ENCODE results near the gene MAST1.
"Not testable (repeated sequence)": the region's sequence is repeated elsewhere in the genome, so short reads cannot be mapped to it uniquely, and the experiment has no call there.

MAST1 gene

GRCh38 chr19:12891553-12892021 is 53.3 kb downstream of the MAST1 start:
- no peak for DNase-seq (ENCODE audit: low read depth in 2 of 2)

DNA sequence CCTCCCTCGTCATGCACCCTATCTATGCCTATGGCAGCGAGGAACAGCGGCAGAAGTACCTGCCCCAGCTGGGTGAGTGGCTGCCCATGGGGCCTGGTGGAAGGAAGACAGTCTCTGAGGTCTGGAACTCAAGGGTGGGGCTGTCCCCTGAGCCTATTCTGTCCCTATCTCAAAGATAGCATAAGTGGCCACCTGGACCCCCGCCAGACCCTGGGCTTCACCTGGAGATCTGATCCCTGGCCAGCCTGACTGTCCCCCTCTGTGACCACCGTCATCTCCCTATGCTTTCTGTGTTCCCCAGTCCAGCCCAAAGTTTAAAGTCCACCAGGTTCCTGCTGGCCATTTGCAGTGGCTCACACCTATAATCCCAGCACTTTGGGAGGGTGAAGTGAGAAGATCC is 55.3 kb downstream of the MAST1 start:
- DNase-seq (ENCODE audit: low read depth in 2 of 2) = no peak

GRCh38 chr19:12896460-12896859 is 58.1 kb downstream of the MAST1 start:
- DNase-seq (ENCODE audit: low read depth in 2 of 2) = no peak

DNA sequence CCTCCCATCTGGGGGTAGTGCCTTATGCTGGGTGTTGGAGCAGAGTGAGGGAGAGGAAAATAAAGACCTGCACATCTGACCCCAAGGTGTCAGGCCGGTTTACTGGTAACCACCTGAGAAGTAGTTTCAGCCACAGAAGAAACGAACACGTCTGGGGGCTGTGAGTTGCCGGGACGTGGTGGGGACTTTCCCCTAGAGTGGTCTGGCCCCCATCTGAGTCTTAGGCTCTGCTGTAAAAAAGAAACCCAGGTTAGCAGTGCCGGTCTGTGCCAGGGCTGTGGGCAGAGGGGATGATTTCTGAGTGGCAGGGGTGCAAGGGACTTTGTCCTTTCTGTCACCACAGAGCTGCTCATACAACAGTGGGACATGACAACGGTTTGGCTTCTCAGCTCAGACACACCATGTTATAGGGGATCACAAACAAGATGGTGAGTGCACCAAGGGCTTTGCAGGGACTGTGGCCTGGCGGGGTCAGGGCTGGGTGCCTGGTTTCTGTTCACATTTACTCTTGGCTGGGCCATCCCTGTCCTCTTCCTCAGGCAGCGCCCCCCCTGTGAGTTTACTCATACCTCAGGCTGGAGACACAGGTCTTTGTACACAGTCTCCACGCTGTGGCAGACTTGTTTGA is 61.7 kb downstream of the MAST1 start:
- DNase-seq (ENCODE audit: low read depth in 2 of 2) = no peak

- no peak for DNase-seq (ENCODE audit: low read depth in 2 of 2)
These were observed 68.9 kb downstream of the MAST1 start for GRCh38 chr19:12907166-12907565.

DNA sequence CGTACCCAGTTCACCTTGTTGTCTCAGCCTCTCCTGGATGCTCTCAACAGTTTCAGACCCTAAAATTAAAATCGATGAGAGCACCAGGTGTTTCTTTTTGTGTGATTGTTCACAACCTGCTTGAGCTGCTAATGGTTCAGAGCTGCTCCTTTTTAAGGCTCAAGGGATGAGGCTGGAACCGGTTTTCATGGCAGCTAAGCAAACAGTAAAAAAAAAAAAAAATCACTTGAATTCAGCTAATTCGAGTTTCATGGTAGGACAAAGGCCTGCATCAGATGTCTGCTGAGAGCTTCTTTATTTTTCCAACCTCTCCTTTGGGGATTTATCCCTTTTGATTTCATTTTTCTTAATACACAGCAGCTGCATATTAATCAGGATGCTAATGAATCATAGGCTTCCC is 74.3 kb downstream of the MAST1 start:
- no peak for DNase-seq (ENCODE audit: low read depth in 2 of 2)

GRCh38 chr19:12913011-12913561 is 74.8 kb downstream of the MAST1 start:
- DNase-seq (ENCODE audit: low read depth in 2 of 2) = no peak

- peak in 1 of 2 donors; percentile 19 for DNase-seq (ENCODE audit: low read depth in 2 of 2)
These were observed 75.8 kb downstream of the MAST1 start for GRCh38 chr19:12913851-12914690.

DNA sequence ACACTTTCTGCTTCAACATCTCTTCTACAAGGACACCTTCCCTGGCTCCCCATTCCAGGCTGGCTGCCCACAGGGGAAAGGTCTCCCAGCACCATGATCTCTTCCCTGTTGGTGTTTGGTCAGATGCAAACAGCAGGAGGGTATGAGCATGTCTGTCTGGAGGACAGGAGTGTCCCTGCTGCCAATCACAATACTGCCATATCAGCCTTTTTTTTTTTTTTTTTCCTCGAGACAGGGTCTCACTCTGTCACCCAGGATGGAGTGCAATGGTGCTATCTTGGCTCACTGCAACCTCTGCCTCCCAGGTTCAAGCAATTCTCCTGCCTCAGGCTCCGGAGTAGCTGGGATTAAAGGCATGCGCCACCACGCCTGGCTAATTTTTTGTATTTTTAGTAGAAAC is 77.5 kb downstream of the MAST1 start:
- DNase-seq (ENCODE audit: low read depth in 2 of 2) = not testable (repeated sequence)

GRCh38 chr19:12918253-12918652 is 79.9 kb downstream of the MAST1 start:
- no peak for DNase-seq (ENCODE audit: low read depth in 2 of 2)

DNA sequence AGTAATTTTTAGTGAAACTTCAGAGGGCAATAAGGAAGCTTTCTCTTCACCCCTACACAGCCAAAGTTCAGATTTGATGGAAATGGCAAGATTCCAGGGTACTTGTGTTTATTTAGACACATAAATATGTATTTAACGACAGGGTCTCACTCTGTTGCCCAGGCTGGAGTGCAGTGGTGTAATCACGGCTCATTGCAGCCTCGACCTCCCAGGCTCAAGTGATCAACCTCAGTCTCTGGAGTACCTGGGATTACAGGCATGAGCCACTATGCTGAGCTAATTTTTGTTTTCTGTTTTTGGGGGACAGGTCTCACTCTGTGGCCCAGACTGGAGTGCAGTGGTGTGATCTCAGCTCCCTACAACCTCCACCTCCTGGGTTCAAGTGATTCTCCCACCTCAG is 82.7 kb downstream of the MAST1 start:
- no peak for DNase-seq (ENCODE audit: low read depth in 2 of 2)

DNA sequence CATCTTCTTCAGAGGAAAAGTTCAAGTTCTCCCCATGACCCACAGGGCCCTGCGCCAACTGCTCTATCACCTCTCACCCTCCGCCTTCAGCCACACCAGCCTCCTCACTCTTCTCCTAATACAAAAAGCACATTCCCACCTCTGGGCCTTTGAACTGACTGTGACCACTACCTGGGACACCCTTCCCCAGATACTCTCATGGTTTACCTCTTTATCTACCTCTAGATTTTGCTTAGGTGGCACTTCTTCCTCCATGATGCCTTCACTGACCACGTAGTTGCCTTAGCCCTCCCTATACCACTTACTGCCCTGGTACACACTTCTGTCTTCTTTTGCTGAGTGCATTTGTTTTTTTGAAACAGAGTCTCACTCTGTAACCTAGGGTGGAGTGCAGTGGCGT is 84.6 kb downstream of the MAST1 start:
- no peak for DNase-seq (ENCODE audit: low read depth in 2 of 2)

Data from stimulated activated CD8-positive, alpha-beta memory T cell treated with anti-CD3 and anti-CD28 coated beads, Interleukin-2, amount 100 ng/mL, for 1 hour (primary cell).